Panc1 (cell line): ENCODE data around the gene PPM1M.

ENCODE experiments used
- POLR2AphosphoS5 ChIP-seq: IDR thresholded peaks from 2 replicates; pipeline ENCODE4 v1.6.1; 2012; ENCODE audit warnings: mild to moderate bottlenecking, low read depth, low read length, moderate library complexity
- TF ChIP-seq, protein P1 (sequence below): fragments of 450-650 bp; IDR thresholded peaks from 2 replicates; pipeline ENCODE4 v1.5.1; 2017; ENCODE audit warnings: mild to moderate bottlenecking
- TF ChIP-seq, protein P2 (sequence below), 2 experiments: IDR thresholded peaks; 2 replicates each; pipeline ENCODE4 v1.6.1; 2011 to 2012; ENCODE audit warnings: low read depth in 2 of 2, control low read depth in 1 of 2, low read length in 1 of 2, mild to moderate bottlenecking in 1 of 2, moderate library complexity in 1 of 2; ENCODE audit not compliant: insufficient read depth in 1 of 2

DNA sequence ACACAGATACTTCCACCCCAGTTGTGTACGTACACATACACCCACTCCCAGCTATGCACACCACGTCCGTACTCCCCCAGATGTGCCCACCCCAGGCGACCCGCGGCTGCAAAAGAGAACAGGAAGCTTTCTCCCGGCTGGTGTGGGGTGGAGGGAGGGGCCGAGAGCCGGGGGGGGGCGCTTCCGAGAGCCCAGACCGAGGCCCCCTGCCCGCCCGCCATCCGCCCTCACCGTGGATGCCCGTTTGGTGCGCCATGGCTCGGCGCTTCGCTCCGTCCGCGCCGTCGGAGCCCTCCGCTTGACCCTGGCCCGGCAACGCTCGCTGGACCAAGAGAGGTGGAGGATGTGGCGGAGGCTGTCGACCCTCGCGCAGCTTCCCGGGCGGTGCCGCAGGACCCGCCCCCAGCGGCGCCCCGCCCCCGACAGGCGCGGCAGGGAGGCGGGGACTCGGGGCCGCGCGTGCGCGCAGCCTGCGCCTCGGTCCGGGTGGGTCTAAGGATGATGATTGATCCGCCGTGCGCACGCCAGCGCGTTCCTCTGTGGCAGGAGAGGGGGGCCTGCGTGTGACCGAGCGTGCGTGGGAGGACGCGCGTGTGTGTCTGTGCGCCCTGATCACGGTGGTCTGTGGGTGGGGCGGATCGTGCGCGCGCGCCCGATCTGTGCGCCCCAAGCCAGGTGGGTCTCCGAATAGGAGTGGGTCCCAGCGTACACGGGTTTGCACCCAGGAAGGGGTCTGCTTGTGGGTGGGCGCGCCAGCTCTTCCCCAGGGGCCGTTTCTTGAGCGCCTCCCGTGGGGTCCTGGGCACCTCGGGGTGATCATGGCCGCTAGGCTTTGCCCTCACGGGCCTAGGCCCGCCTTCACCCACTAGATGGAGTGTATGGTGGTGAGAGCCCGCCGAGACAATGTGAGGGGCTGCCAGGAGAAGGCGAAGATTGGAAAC is 6.5 kb upstream of the PPM1M start, which contains the start of gene TWF2:
- TF ChIP-seq, protein P1, sequence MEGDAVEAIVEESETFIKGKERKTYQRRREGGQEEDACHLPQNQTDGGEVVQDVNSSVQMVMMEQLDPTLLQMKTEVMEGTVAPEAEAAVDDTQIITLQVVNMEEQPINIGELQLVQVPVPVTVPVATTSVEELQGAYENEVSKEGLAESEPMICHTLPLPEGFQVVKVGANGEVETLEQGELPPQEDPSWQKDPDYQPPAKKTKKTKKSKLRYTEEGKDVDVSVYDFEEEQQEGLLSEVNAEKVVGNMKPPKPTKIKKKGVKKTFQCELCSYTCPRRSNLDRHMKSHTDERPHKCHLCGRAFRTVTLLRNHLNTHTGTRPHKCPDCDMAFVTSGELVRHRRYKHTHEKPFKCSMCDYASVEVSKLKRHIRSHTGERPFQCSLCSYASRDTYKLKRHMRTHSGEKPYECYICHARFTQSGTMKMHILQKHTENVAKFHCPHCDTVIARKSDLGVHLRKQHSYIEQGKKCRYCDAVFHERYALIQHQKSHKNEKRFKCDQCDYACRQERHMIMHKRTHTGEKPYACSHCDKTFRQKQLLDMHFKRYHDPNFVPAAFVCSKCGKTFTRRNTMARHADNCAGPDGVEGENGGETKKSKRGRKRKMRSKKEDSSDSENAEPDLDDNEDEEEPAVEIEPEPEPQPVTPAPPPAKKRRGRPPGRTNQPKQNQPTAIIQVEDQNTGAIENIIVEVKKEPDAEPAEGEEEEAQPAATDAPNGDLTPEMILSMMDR, result no peak
- peak; percentile 58; the same call in 1 of the 2 replicates for TF ChIP-seq POLR2AphosphoS5
- TF ChIP-seq, protein P2, sequence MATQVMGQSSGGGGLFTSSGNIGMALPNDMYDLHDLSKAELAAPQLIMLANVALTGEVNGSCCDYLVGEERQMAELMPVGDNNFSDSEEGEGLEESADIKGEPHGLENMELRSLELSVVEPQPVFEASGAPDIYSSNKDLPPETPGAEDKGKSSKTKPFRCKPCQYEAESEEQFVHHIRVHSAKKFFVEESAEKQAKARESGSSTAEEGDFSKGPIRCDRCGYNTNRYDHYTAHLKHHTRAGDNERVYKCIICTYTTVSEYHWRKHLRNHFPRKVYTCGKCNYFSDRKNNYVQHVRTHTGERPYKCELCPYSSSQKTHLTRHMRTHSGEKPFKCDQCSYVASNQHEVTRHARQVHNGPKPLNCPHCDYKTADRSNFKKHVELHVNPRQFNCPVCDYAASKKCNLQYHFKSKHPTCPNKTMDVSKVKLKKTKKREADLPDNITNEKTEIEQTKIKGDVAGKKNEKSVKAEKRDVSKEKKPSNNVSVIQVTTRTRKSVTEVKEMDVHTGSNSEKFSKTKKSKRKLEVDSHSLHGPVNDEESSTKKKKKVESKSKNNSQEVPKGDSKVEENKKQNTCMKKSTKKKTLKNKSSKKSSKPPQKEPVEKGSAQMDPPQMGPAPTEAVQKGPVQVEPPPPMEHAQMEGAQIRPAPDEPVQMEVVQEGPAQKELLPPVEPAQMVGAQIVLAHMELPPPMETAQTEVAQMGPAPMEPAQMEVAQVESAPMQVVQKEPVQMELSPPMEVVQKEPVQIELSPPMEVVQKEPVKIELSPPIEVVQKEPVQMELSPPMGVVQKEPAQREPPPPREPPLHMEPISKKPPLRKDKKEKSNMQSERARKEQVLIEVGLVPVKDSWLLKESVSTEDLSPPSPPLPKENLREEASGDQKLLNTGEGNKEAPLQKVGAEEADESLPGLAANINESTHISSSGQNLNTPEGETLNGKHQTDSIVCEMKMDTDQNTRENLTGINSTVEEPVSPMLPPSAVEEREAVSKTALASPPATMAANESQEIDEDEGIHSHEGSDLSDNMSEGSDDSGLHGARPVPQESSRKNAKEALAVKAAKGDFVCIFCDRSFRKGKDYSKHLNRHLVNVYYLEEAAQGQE (IDR thresholded peaks at IDR 0.05; ENCODE audit: insufficient read depth in 1 of 2, low read depth in 2 of 2, low read length in 1 of 2), result no peak
